Anterior cingulate cortex (tissue), 58 donors: ENCODE data around the gene UNC5C.
A peak's percentile ranks its signal among the peaks of the same experiment; 100 is the strongest.

Experiments used
- DNase-seq, 58 donors: peaks; one replicate each; lab custom pipeline; 2025; lab: John Stamatoyannopoulos, UW

Gene UNC5C

GRCh38 chr4:95524184-95524583 is 24.6 kb downstream of the UNC5C start:
- no peak for DNase-seq

DNA sequence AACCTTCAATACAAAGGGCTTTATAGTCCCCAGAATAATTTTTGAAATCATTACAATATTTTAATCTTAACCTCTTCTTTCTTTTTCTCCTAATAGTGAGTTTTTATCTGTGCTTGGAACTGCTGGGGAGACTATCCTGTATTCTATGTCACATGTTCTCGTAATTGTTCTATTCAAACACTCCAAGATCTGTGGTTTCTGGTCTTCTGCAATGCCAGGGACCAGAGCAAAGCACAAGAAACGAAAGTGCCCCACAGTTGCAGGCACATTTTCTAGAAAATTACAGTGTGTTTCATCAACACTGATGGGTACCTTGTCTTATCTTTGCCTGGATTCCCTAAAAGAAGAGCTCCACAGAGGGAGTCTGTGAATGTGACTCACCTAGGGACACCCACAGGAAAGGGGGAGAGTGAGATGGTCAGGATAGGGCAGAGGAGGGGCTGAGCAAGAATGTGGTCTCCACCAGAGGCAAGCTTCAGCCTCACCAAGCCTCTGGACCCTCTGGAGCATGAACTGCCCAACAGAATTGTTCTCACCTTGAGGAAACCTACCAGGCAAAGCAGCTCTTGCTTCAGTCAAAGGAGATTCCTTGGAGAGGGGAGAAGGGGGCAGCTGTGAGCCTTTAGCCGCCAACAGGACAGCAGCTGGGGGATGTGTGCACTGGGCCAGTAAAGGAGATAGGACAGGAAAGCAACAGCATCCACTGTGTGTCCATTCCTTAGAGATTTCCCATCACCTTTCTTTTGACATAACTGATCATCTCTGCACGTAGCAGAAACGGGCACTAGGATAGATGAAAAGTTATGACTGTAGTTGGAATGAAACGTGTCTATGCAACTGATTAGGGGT is 25.9 kb downstream of the UNC5C start:
- no peak for DNase-seq

- no peak for DNase-seq
Observed at GRCh38 chr4:95517576-95518345, 31.0 kb downstream of the UNC5C start.

GRCh38 chr4:95516528-95517017 is 32.2 kb downstream of the UNC5C start:
- DNase-seq: peak in 1 of 58 donors; percentile 11

GRCh38 chr4:95515589-95515988 is 33.2 kb downstream of the UNC5C start:
- DNase-seq: no peak

- no peak for DNase-seq
Observed at GRCh38 chr4:95513022-95513421, 35.8 kb downstream of the UNC5C start.

DNA sequence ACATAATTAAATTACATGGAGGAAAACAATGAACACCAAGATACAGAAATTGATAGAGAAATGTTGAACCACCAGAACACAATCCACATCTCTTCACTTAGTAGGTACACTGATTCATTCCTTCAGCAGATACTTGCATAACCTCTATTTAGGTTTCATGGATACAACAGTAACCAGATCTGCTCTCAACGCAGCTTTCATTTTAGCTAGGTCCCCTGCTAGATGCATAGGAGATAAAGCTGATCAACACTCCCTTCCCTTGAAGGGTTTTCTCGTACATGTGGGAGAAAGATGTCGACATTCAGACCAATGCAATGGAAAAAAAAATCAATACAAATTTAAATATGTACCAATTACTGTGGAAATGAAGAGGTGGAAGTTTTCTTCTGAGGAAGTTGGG is 37.3 kb downstream of the UNC5C start:
- DNase-seq: no peak

DNA sequence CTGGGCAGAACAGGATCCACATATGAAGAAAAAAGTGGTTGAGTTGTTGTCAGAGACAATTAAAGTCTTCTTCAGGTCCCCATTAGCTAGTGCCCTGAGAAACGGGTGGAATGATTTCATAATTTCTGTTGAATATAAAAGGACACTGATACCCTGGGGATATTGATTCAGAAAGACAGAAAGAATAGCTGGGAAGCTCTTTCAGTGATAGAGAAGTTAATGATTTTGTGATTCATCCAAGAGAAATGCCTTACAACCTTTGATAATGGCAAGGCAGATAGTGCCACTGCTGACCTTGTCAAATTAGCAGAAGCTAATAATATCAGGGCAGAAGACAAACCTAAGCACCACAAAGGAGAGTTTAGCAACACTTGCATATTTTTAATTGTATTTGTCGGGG is 37.9 kb downstream of the UNC5C start:
- no peak for DNase-seq

DNA sequence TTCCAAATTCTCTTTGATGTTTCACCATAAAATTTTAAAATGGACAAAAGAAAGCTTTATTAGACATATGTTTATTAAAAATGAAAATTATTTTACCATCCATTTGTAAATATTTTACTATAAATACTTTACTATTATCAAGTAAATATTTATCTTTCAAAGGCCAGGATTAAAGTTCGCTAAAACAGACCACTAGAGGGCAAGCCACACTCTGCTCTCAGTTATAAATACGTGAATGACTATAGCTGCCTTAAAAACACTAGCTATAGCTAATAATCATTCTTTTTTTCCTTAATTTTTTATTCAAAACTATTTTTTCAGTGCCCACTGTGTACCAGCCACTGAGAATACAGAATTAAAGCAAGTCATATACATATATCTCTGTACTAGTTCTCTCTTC is 38.6 kb downstream of the UNC5C start:
- DNase-seq: peak in 1 of 58 donors; percentile 13

GRCh38 chr4:95508421-95508820 is 40.4 kb downstream of the UNC5C start:
- no peak for DNase-seq

GRCh38 chr4:95507561-95507960 is 41.2 kb downstream of the UNC5C start:
- no peak for DNase-seq

GRCh38 chr4:95507147-95507546 is 41.6 kb downstream of the UNC5C start:
- DNase-seq: no peak

GRCh38 chr4:95506264-95506663 is 42.5 kb downstream of the UNC5C start:
- no peak for DNase-seq

DNA sequence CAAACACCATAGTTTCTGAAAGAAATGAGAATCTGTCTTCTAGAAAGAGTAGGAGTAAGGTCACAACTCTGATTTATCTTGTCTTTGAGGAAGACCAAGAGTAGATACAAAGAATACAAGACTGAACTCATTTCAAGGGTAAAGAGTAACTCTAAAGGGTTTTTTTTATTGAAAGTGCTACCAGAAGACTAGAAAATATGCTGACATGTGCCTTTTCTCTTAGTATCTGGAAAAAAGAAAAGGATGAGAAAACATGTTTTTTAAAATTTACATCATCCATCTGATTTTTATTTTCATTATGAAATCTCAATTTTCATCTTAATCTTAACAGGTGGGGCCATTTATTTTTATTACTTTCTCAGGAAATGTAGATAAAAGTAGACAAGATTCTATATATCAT is 43.0 kb downstream of the UNC5C start:
- no peak for DNase-seq

DNA sequence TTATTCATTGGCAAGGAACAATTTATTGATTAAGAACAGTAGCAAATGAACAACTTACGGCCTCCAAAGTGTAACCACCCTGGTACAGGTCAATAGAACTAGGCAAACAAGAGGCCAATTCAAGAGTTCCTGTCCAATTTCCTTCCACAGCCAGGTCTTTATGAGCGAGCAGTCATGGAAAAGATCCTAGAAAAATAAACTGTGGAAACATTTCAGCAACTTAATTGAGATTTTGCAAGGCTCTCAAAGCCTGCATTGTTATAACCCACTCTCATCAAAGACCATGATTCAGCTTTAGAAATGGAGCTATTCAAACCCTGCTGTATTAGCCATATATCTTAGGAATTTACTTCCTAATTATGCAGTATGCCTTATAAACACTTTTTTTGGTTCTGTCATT is 43.6 kb downstream of the UNC5C start:
- peak in 3 of 58 donors; percentile 15 to 77 (median 31) for DNase-seq

DNA sequence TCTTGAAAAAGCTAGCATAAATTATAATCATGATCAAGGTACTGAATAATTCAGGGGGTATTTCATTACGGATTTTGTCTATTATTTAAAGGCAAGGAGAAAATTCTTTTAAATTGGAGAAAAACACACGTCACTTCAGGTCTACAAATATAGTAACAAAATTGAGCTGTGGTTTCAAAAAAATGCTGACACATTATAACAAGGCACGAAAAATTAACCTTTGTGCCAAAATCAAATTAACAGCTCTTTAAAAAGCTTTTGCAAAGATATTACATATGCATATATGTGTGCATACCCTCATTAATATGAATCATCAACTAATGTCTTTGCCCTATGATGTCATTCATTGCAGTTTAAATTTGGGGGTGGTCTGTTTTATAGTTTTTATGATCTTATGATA is 44.3 kb downstream of the UNC5C start:
- DNase-seq: no peak

GRCh38 chr4:95500361-95500760 is 48.4 kb downstream of the UNC5C start:
- DNase-seq: no peak

- DNase-seq: no peak
Observed at GRCh38 chr4:95499291-95499696, 49.5 kb downstream of the UNC5C start.

- no peak for DNase-seq
Observed at GRCh38 chr4:95494186-95494585, 54.6 kb downstream of the UNC5C start.

- DNase-seq: no peak
Observed at GRCh38 chr4:95478679-95479078, 70.1 kb downstream of the UNC5C start.

DNA sequence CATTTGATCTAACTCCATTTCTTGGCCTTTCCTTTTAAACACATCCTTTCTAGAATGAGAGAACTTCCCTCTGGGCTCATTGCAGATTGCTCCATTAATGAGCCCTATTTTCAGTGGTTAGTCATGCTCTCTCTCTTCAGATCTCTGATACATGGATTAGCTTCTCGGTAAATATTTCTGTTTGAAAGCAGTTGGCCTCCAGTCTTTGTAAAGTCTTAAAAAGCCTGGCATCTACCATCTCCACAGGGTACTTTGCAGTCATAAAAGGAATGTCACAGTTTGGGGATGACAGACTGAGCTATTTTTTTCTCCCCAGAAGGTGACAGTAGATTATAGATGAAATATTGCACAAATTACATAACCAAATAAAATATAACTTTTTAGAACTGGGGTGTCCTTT is 72.7 kb downstream of the UNC5C start:
- DNase-seq: no peak

GRCh38 chr4:95472534-95472933 is 76.2 kb downstream of the UNC5C start:
- no peak for DNase-seq
